ENCODE data around the gene PCYT1A.

GRCh38 chr3:196284396-196284795 lies 3.1 kb downstream of the PCYT1A start:
- no peak for TF ChIP-seq POLR2AphosphoS5 (IDR thresholded peaks at IDR 0.05; ENCODE audit: low read depth, low read length)
- TF ChIP-seq, protein P1, sequence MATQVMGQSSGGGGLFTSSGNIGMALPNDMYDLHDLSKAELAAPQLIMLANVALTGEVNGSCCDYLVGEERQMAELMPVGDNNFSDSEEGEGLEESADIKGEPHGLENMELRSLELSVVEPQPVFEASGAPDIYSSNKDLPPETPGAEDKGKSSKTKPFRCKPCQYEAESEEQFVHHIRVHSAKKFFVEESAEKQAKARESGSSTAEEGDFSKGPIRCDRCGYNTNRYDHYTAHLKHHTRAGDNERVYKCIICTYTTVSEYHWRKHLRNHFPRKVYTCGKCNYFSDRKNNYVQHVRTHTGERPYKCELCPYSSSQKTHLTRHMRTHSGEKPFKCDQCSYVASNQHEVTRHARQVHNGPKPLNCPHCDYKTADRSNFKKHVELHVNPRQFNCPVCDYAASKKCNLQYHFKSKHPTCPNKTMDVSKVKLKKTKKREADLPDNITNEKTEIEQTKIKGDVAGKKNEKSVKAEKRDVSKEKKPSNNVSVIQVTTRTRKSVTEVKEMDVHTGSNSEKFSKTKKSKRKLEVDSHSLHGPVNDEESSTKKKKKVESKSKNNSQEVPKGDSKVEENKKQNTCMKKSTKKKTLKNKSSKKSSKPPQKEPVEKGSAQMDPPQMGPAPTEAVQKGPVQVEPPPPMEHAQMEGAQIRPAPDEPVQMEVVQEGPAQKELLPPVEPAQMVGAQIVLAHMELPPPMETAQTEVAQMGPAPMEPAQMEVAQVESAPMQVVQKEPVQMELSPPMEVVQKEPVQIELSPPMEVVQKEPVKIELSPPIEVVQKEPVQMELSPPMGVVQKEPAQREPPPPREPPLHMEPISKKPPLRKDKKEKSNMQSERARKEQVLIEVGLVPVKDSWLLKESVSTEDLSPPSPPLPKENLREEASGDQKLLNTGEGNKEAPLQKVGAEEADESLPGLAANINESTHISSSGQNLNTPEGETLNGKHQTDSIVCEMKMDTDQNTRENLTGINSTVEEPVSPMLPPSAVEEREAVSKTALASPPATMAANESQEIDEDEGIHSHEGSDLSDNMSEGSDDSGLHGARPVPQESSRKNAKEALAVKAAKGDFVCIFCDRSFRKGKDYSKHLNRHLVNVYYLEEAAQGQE (IDR thresholded peaks at IDR 0.05; ENCODE audit: insufficient read depth in 1 of 2, low read depth in 2 of 2, low read length in 2 of 2) = no peak
